Neural cell (in vitro differentiated cells): ENCODE measurements around the gene FADD.

ENCODE experiments used
- CTCF ChIP-seq: fragments of 450-650 bp; IDR thresholded peaks from 2 replicates; pipeline ENCODE4 v1.5.1; 2014; ENCODE audit warnings: antibody characterized with exemption, mild to moderate bottlenecking, moderate library complexity; ENCODE audit not compliant: poor library complexity, severe bottlenecking
- EP300 ChIP-seq: fragments of 450-650 bp; conservative IDR thresholded peaks from 2 replicates; pipeline ENCODE4 v1.6.1; 2014; ENCODE audit warnings: antibody characterized with exemption, mild to moderate bottlenecking, moderate library complexity; ENCODE audit not compliant: poor library complexity, severe bottlenecking
- EZH2 ChIP-seq: fragments of 200-600, 300-800 bp; shearing (Covaris generic), sonication (generic); IDR thresholded peaks from 2 replicates; pipeline ENCODE4 v1.6.1; 2014; ENCODE audit warnings: antibody characterized with exemption, low read length, borderline replicate concordance, mild to moderate bottlenecking; ENCODE audit not compliant: insufficient read depth, poor library complexity, severe bottlenecking
- MXI1 ChIP-seq: fragments of 450-650 bp; conservative IDR thresholded peaks from 2 replicates; pipeline ENCODE4 v1.6.1; 2014; ENCODE audit warnings: antibody characterized with exemption, mild to moderate bottlenecking; ENCODE audit not compliant: poor library complexity, severe bottlenecking
- SMC3 ChIP-seq: fragments of 450-650 bp; conservative IDR thresholded peaks from 2 replicates; pipeline ENCODE4 v1.6.1; 2014; ENCODE audit warnings: antibody characterized with exemption, mild to moderate bottlenecking, moderate library complexity; ENCODE audit not compliant: poor library complexity
- TAF1 ChIP-seq: IDR thresholded peaks from 2 replicates; pipeline ENCODE4 v1.6.1; 2012; ENCODE audit warnings: low read depth

- TF ChIP-seq TAF1 (no peak), EZH2 (no peak), CTCF (no peak), EP300 (no peak), SMC3 (no peak), MXI1 (no peak)
Measured at GRCh38 chr11:70201882-70202861, 924 bp upstream of the FADD start.
